Lower leg skin (tissue), 3 donors: ENCODE results near the gene USF2.

Experiments used
- POLR2A ChIP-seq, 2 donors: fragments of 450-650 bp; IDR thresholded peaks; one replicate each; pipeline ENCODE4 v1.6.1; 2016 to 2017; ENCODE audit warnings: antibody characterized with exemption in 2 of 2, mild to moderate bottlenecking in 1 of 2, moderate library complexity in 1 of 2
- TF ChIP-seq, protein P1 (sequence below), 3 donors: fragments of 450-650 bp; IDR thresholded peaks; one replicate each; pipeline ENCODE4 v1.5.1; 2016; ENCODE audit warnings: antibody characterized with exemption in 3 of 3, mild to moderate bottlenecking in 3 of 3, moderate library complexity in 2 of 3

- no peak for TF ChIP-seq POLR2A (IDR thresholded peaks at IDR 0.05)
- TF ChIP-seq, protein P1, sequence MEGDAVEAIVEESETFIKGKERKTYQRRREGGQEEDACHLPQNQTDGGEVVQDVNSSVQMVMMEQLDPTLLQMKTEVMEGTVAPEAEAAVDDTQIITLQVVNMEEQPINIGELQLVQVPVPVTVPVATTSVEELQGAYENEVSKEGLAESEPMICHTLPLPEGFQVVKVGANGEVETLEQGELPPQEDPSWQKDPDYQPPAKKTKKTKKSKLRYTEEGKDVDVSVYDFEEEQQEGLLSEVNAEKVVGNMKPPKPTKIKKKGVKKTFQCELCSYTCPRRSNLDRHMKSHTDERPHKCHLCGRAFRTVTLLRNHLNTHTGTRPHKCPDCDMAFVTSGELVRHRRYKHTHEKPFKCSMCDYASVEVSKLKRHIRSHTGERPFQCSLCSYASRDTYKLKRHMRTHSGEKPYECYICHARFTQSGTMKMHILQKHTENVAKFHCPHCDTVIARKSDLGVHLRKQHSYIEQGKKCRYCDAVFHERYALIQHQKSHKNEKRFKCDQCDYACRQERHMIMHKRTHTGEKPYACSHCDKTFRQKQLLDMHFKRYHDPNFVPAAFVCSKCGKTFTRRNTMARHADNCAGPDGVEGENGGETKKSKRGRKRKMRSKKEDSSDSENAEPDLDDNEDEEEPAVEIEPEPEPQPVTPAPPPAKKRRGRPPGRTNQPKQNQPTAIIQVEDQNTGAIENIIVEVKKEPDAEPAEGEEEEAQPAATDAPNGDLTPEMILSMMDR (IDR thresholded peaks at IDR 0.05): no peak
Measured at GRCh38 chr19:35301961-35302360, 33.2 kb downstream of the USF2 start.
